Loucy (cell line): ENCODE measurements around the gene CYP2W1.

Experiments used
- CTCF ChIP-seq: fragments of 200-600 bp; sonication (generic); conservative IDR thresholded peaks from 2 replicates; pipeline ENCODE4 v1.5.1; 2014; ENCODE audit warnings: mild to moderate bottlenecking, antibody characterized with exemption, low read length
- EZH2phosphoT487 ChIP-seq: fragments of 200-600 bp; IDR thresholded peaks from 2 replicates; pipeline ENCODE4 v1.6.1; 2018; ENCODE audit warnings: antibody characterized with exemption, mild to moderate bottlenecking, moderate library complexity, borderline replicate concordance

GRCh38 chr7:987909-988308 is 4.9 kb downstream of the CYP2W1 start:
- no peak for TF ChIP-seq CTCF
- no peak for TF ChIP-seq EZH2phosphoT487
